HCT116 (cell line): ENCODE data around the gene NLRC5. TPM values are rescaled to one million over a fixed set of nuclear protein-coding genes. Genes with fewer than 3 reads are reported as not detected.

ENCODE experiments used
- ATAC-seq: fragments of 200-7000 bp; cut with Tn5 transposase; 2 replicates; pipeline ENCODE4 v1.9.1; 2020; ENCODE audit warnings: mild to moderate bottlenecking, moderate library complexity
- BruUV-seq: library from RNA; stranded (reverse); fragments of 400-500 nt; replicated peaks from 2 replicates; lab custom pipeline; 2021; lab: Mats Ljungman, UMichigan
- CTCF ChIA-PET: fragments of 300-600 bp; sonication (Branson Sonifier 250); formaldehyde crosslinking; loops from one replicate; lab custom pipeline; 2021; ENCODE audit warnings: antibody characterized with exemption; lab: Charles Lee
- POLR2A ChIA-PET: fragments of 300-600, 350-600 bp; sonication (Branson Sonifier 250); formaldehyde crosslinking; loops from one replicate; lab custom pipeline; 2021; ENCODE audit warnings: antibody characterized with exemption; lab: Charles Lee
- RAD21 ChIA-PET, 2 experiments: fragments of 300-600 bp; sonication (Branson Sonifier 250); formaldehyde crosslinking; loops; one replicate each; lab custom pipeline; 2023; ENCODE audit warnings: low total read pairs in 2 of 2; ENCODE audit not compliant: uncharacterized antibody in 2 of 2, unreplicated experiment in 2 of 2, low non-redundant PET in 1 of 2; lab: Charles Lee
- DNase-seq: peaks from one replicate; pipeline ENCODE4 v3.0.0-alpha.2; 2010; ENCODE audit warnings: low read depth, low spot score
- H2AFZ ChIP-seq: fragments of 200-600 bp; shearing (Covaris generic), sonication (generic); 2 replicates; pipeline ENCODE4 v1.6.1; 2017; ENCODE audit warnings: low read depth, mixed run types, mixed read lengths, antibody characterized with exemption, low read length; ENCODE audit not compliant: poor library complexity, severe bottlenecking
- H3K27ac ChIP-seq: 2 replicates; pipeline ENCODE4 v1.5.1; 2012; ENCODE audit warnings: low read depth, low read length
- H3K27me3 ChIP-seq: fragments of 200-600 bp; sonication (generic); 2 replicates; pipeline ENCODE4 v1.6.1; 2016; ENCODE audit warnings: mixed run types, low read length, mixed read lengths; ENCODE audit not compliant: insufficient read depth
- H3K36me3 ChIP-seq, 2 experiments: fragments of 200-500 bp in 1 of 2; fragments of 200-600 bp in 1 of 2; sonication (Bioruptor generic) in 1 of 2; sonication (generic) in 1 of 2; 2 replicates each; pipeline versions ENCODE4 v1.5.1 to v1.6.1; 2014 to 2016; ENCODE audit warnings: low read length in 2 of 2, inconsistent platforms in 1 of 2, mixed read lengths in 1 of 2, mixed run types in 1 of 2; ENCODE audit not compliant: insufficient read depth in 2 of 2, control insufficient read depth in 1 of 2
- H3K4me1 ChIP-seq, 2 experiments: fragments of 200-600 bp in 1 of 2; sonication (generic) in 1 of 2; 2 replicates each; pipeline versions ENCODE4 v1.5.1 to v1.6.1; 2012 to 2017; ENCODE audit warnings: low read length in 2 of 2, inconsistent platforms in 1 of 2, mild to moderate bottlenecking in 1 of 2, mixed read lengths in 1 of 2, mixed run types in 1 of 2, moderate library complexity in 1 of 2; ENCODE audit not compliant: insufficient read depth in 2 of 2, control insufficient read depth in 1 of 2
- H3K4me2 ChIP-seq: fragments of 200-600 bp; sonication (generic); 2 replicates; pipeline ENCODE4 v1.6.1; 2017; ENCODE audit warnings: mixed run types, low read length, mixed read lengths
- H3K4me3 ChIP-seq, 2 experiments: fragments of 200-600 bp in 1 of 2; sonication (generic) in 1 of 2; replicated peaks in 1 of 2; 2 replicates each; pipeline ENCODE4 v1.5.1; 2011 to 2016; ENCODE audit warnings: low read length in 2 of 2, control low read depth in 1 of 2, low read depth in 1 of 2, mild to moderate bottlenecking in 1 of 2, mixed read lengths in 1 of 2, mixed run types in 1 of 2
- H3K79me2 ChIP-seq: fragments of 200-600 bp; sonication (generic); 2 replicates; pipeline ENCODE4 v1.6.1; 2017; ENCODE audit warnings: mild to moderate bottlenecking, mixed run types, low read length, moderate library complexity, mixed read lengths; ENCODE audit not compliant: insufficient read depth
- H3K9ac ChIP-seq: fragments of 200-600 bp; sonication (generic); 2 replicates; pipeline ENCODE4 v1.6.1; 2016; ENCODE audit warnings: low read length, mixed read lengths
- H3K9me2 ChIP-seq: fragments of 200-600 bp; sonication (generic), shearing (Covaris generic); 2 replicates; pipeline ENCODE4 v1.6.1; 2017; ENCODE audit warnings: mixed run types, mild to moderate bottlenecking, moderate library complexity; ENCODE audit not compliant: insufficient read depth
- H3K9me3 ChIP-seq, 2 experiments: fragments of 200-500 bp in 1 of 2; fragments of 200-600 bp in 1 of 2; sonication (Bioruptor generic) in 1 of 2; sonication (generic) in 1 of 2; 2 replicates each; pipeline ENCODE4 v1.6.1; 2014 to 2017; ENCODE audit warnings: low read length in 2 of 2, mixed read lengths in 2 of 2, inconsistent platforms in 1 of 2, low read depth in 1 of 2, mild to moderate bottlenecking in 1 of 2, mixed run types in 1 of 2, moderate library complexity in 1 of 2; ENCODE audit not compliant: control insufficient read depth in 1 of 2, insufficient read depth in 1 of 2
- H4K20me1 ChIP-seq: fragments of 200-600 bp; sonication (generic), shearing (Covaris generic); 2 replicates; pipeline ENCODE4 v1.6.1; 2017; ENCODE audit warnings: mixed run types, mild to moderate bottlenecking, moderate library complexity; ENCODE audit not compliant: insufficient read depth
- ATF3 ChIP-seq: IDR thresholded peaks from 2 replicates; pipeline ENCODE4 v1.6.1; 2012
- CBX3 ChIP-seq: IDR thresholded peaks from 2 replicates; pipeline ENCODE4 v1.6.1; 2012; ENCODE audit warnings: low read depth
- CTCF ChIP-seq, 3 experiments: fragments of 200-600 bp in 1 of 3; sonication (generic) in 1 of 3; IDR thresholded peaks in 2 of 3; conservative IDR thresholded peaks in 1 of 3; 2 replicates each; pipeline ENCODE4 v1.5.1; 2012 to 2017; ENCODE audit warnings: low read depth in 2 of 3, low read length in 2 of 3, antibody characterized with exemption in 1 of 3, borderline replicate concordance in 1 of 3, control low read depth in 1 of 3, mild to moderate bottlenecking in 1 of 3, mixed read lengths in 1 of 3, mixed run types in 1 of 3, moderate library complexity in 1 of 3; ENCODE audit not compliant: insufficient read depth in 1 of 3
- EGR1 ChIP-seq: IDR thresholded peaks from 2 replicates; pipeline ENCODE4 v1.6.1; 2012; ENCODE audit warnings: low read depth
- ELF1 ChIP-seq: IDR thresholded peaks from 2 replicates; pipeline ENCODE4 v1.6.1; 2012; ENCODE audit warnings: low read depth, borderline replicate concordance
- FOSL1 ChIP-seq: IDR thresholded peaks from 2 replicates; pipeline ENCODE4 v1.6.1; 2012; ENCODE audit warnings: low read depth
- POLR2AphosphoS5 ChIP-seq: IDR thresholded peaks from 2 replicates; pipeline ENCODE4 v1.6.1; 2011; ENCODE audit warnings: mild to moderate bottlenecking, low read depth, low read length, moderate library complexity
- RAD21 ChIP-seq: IDR thresholded peaks from 2 replicates; pipeline ENCODE4 v1.6.1; 2012; ENCODE audit warnings: low read depth, mild to moderate bottlenecking
- REST ChIP-seq: IDR thresholded peaks from 2 replicates; pipeline ENCODE4 v1.6.1; 2012; ENCODE audit warnings: low read depth
- SP1 ChIP-seq: IDR thresholded peaks from 2 replicates; pipeline ENCODE4 v1.6.1; 2012; ENCODE audit warnings: low read depth
- ZBTB33 ChIP-seq: IDR thresholded peaks from 2 replicates; pipeline ENCODE4 v1.6.1; 2011; ENCODE audit warnings: mild to moderate bottlenecking, low read length, moderate library complexity; ENCODE audit not compliant: insufficient replicate concordance; ENCODE audit errors: extremely low read depth
- intact Hi-C: fragments of 100-400 bp; cut with micrococcal nuclease; formaldehyde crosslinking; loops from 2 replicates; pipeline ENCODE4 v1.10.0; 2022
- total RNA-seq: library from RNA; stranded (reverse); gene quantifications from one replicate; pipeline ENCODE4 v1.2.1, GENCODE V29; 2021; ENCODE audit not compliant: unreplicated experiment

Gene NLRC5
- total RNA-seq, 1 experiment from 2014 or later, result 10.4 TPM

GRCh38 chr16:57069053-57069452 is 79.7 kb downstream of the NLRC5 start:
- Histone ChIP-seq H3K27ac (no peak overlapping the region), H3K9ac (no peak overlapping the region), H2AFZ (no peak overlapping the region), H3K36me3 (no peaks in the 10 kb centered on the region), H3K4me1 (peaks cover 10 to 35% of the 10 kb centered on the region in 2 experiments), H3K4me2 (no peak overlapping the region), H3K9me2 (0 out of 2 replicates have a peak, but pooled peaks cover 3% of the 10 kb centered on the region), H3K9me3 (no peaks in the 10 kb centered on the region), H3K27me3 (no peaks in the 10 kb centered on the region), H4K20me1 (no peaks in the 10 kb centered on the region), H3K4me3 (no peak overlapping the region), H3K79me2 (no peaks in the 10 kb centered on the region)
- DNase-seq (no peak), ATAC-seq (no peak)
- no peak for TF ChIP-seq EGR1
- TF ChIP-seq ELF1, result no peak
- no peak for TF ChIP-seq CTCF (IDR thresholded peaks at IDR 0.05 in 2 of 3, conservative IDR thresholded peaks at IDR 0.05 in 1 of 3; ENCODE audit: borderline replicate concordance in 1 of 3, insufficient read depth in 1 of 3, low read depth in 2 of 3, low read length in 2 of 3)
- no peak for TF ChIP-seq RAD21
- TF ChIP-seq SP1, result no peak
- no peak for TF ChIP-seq REST
- TF ChIP-seq POLR2AphosphoS5, result no peak
- TF ChIP-seq ZBTB33, result no peak
- no peak for TF ChIP-seq CBX3
- TF ChIP-seq FOSL1, result no peak
- no peak for TF ChIP-seq ATF3
- ChIA-PET POLR2A (no interaction called here), CTCF (no interaction called here), RAD21 (interaction anchor here in 1 of 2 experiments (0.7 kb wide), 1 partner anchor 231 kb away, joined by 3 read pairs; no protein-coding TSS in a partner anchor)
- no TSS peak for BruUV-seq
- intact Hi-C loops, result no loop called here
